Measurements from ENCODE around the gene XYLT2.

XYLT2 gene

GRCh38 chr17:50365649-50366393 is 19.9 kb downstream of the XYLT2 start:
- peaks cover 54% of the 10 kb centered on the region for H3K36me3 ChIP-seq (ENCODE audit: control insufficient read depth, insufficient read depth, low read length)
- no peaks in the 10 kb centered on the region for H3K9me3 ChIP-seq (ENCODE audit: control insufficient read depth, insufficient read depth, low read depth, low read length)
- no peak overlapping the region for H3K27ac ChIP-seq (ENCODE audit: low read depth, low read length)
- H3K4me3 ChIP-seq (ENCODE audit: low read depth, low read length) = no peak overlapping the region
- H3K9ac ChIP-seq (ENCODE audit: low read length) = no peak overlapping the region
- no peaks in the 10 kb centered on the region for H3K27me3 ChIP-seq (ENCODE audit: control insufficient read depth, insufficient read depth, low read length)
- peaks cover 33% of the 10 kb centered on the region for H3K4me1 ChIP-seq (ENCODE audit: control insufficient read depth, insufficient read depth, low read length)

- no peaks in the 10 kb centered on the region for H3K9me3 ChIP-seq (ENCODE audit: control insufficient read depth, insufficient read depth, low read depth, low read length)
- peaks cover 64% of the 10 kb centered on the region for H3K36me3 ChIP-seq (ENCODE audit: control insufficient read depth, insufficient read depth, low read length)
- H3K27me3 ChIP-seq (ENCODE audit: control insufficient read depth, insufficient read depth, low read length) = no peaks in the 10 kb centered on the region
These were observed 21.5 kb downstream of the XYLT2 start for GRCh38 chr17:50367401-50367800.

DNA sequence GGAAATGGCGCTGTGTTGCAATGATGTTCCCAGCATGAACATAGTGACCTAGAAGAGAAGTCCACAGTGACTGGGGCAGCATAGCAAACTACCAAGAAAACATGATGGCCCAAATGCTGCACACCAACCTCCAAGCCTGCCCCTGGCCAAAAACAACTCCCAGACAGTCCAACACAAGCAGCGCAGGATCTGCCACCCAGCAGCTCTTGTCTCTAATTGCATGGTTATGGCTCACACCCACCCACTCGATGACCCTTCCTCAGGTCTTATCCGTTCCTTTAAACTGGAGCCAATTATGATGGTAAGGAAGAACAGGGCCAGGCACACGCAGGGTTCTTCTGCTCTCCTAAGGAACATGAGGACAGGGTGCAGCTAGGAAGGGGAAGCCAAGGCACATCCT is 24.1 kb downstream of the XYLT2 start:
- Histone ChIP-seq H3K27me3 (ENCODE audit: control insufficient read depth, insufficient read depth, low read length) (no peaks in the 10 kb centered on the region), H3K4me3 (ENCODE audit: low read depth, low read length) (no peak overlapping the region), H3K9me3 (ENCODE audit: control insufficient read depth, insufficient read depth, low read depth, low read length) (no peaks in the 10 kb centered on the region), H3K36me3 (ENCODE audit: control insufficient read depth, insufficient read depth, low read length) (peaks cover 64% of the 10 kb centered on the region), H3K27ac (ENCODE audit: low read depth, low read length) (no peak overlapping the region), H3K9ac (ENCODE audit: low read length) (no peak overlapping the region), H3K4me1 (ENCODE audit: control insufficient read depth, insufficient read depth, low read length) (peaks cover 12% of the 10 kb centered on the region)

More at GRCh38 chr17:50367401-50367800, 21.5 kb downstream of the XYLT2 start:
- no peak overlapping the region for H3K9ac ChIP-seq (ENCODE audit: low read length)
- peaks cover 35% of the 10 kb centered on the region for H3K4me1 ChIP-seq (ENCODE audit: control insufficient read depth, insufficient read depth, low read length)
- H3K27ac ChIP-seq (ENCODE audit: low read depth, low read length) = no peak overlapping the region
- H3K4me3 ChIP-seq (ENCODE audit: low read depth, low read length) = no peak overlapping the region

DNA sequence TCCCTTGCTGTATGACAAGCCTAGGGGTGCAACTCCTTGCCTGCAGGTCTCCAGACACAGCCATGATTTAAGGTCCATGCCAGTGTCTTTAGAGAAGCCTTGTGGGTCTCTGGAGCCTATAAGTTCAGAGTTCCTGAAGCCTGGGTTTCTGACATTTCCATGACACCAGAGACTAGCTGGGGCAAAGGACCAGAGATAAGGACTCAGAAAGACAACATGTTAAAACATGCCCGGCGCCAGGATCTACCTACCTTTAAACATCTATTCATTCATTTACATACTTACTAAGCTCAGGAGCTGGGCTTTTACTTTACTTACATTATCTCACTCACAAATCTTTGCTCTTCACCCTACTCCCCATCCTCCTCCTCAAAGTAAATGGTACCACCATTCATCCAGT is 25.6 kb downstream of the XYLT2 start:
- Histone ChIP-seq H3K4me3 (ENCODE audit: low read depth, low read length) (peak overlapping the region; percentile 72), H3K4me1 (ENCODE audit: control insufficient read depth, insufficient read depth, low read length) (peaks cover 5% of the 10 kb centered on the region), H3K27ac (ENCODE audit: low read depth, low read length) (no peak overlapping the region), H3K27me3 (ENCODE audit: control insufficient read depth, insufficient read depth, low read length) (no peaks in the 10 kb centered on the region), H3K9me3 (ENCODE audit: control insufficient read depth, insufficient read depth, low read depth, low read length) (no peaks in the 10 kb centered on the region), H3K36me3 (ENCODE audit: control insufficient read depth, insufficient read depth, low read length) (peaks cover 68% of the 10 kb centered on the region), H3K9ac (ENCODE audit: low read length) (peak overlapping the region; percentile 34)

DNA sequence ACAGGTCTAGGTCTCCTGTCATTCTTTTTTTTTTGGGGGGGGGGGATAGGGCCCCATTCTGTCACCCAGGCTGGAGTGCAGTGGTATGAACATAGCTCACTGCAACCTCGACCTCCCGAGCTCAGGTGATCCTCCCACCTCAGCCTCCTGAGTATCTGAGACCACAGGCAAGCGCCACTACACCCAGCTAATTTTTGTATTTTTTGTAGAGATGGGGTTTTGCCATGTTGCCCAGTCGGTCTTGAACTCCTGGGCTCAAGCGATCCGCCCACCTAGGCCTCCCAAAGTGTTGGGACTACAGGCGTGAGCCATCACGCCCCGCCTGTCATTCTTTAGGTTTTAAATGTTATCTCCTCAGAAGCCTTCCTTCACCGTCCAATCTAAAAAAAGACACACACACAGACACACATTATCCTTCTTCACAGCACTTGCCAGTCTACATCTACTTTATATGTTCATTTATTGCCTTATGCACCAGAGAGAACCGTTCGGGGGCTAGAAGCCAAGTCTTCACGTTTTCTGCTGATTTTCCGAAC is 26.4 kb downstream of the XYLT2 start:
- H3K27me3 ChIP-seq (ENCODE audit: control insufficient read depth, insufficient read depth, low read length) = no peaks in the 10 kb centered on the region
- peak overlapping the region; percentile 39 for H3K27ac ChIP-seq (ENCODE audit: low read depth, low read length)
- H3K9ac ChIP-seq (ENCODE audit: low read length) = peak overlapping the region; percentile 85
- peak overlapping the region; percentile 72 for H3K4me3 ChIP-seq (ENCODE audit: low read depth, low read length)
- H3K4me1 ChIP-seq (ENCODE audit: control insufficient read depth, insufficient read depth, low read length) = peaks cover 5% of the 10 kb centered on the region
- peaks cover 60% of the 10 kb centered on the region for H3K36me3 ChIP-seq (ENCODE audit: control insufficient read depth, insufficient read depth, low read length)
- no peaks in the 10 kb centered on the region for H3K9me3 ChIP-seq (ENCODE audit: control insufficient read depth, insufficient read depth, low read depth, low read length)

- Histone ChIP-seq H3K36me3 (ENCODE audit: control insufficient read depth, insufficient read depth, low read length) (peaks cover 57% of the 10 kb centered on the region), H3K4me3 (ENCODE audit: low read depth, low read length) (peak within 1 kb of the TSS; percentile 72), H3K27me3 (ENCODE audit: control insufficient read depth, insufficient read depth, low read length) (no peaks in the 10 kb centered on the region), H3K27ac (ENCODE audit: low read depth, low read length) (peak within 1 kb of the TSS; percentile 39), H3K9me3 (ENCODE audit: control insufficient read depth, insufficient read depth, low read depth, low read length) (no peaks in the 10 kb centered on the region), H3K4me1 (ENCODE audit: control insufficient read depth, insufficient read depth, low read length) (peaks cover 5% of the 10 kb centered on the region), H3K9ac (ENCODE audit: low read length) (peak within 1 kb of the TSS; percentile 85)
These were observed 27.0 kb downstream of the XYLT2 start, which contains the start of the genes EME1 and MRPL27 for GRCh38 chr17:50372758-50373556. Gene EME1, plus strand, starts transcription at chr17:50373229. Its CDS starts 1,980 bp downstream, at chr17:50375209. Gene MRPL27, minus strand, starts transcription at chr17:50373184. Its CDS starts 14 bp downstream, at chr17:50373170.

DNA sequence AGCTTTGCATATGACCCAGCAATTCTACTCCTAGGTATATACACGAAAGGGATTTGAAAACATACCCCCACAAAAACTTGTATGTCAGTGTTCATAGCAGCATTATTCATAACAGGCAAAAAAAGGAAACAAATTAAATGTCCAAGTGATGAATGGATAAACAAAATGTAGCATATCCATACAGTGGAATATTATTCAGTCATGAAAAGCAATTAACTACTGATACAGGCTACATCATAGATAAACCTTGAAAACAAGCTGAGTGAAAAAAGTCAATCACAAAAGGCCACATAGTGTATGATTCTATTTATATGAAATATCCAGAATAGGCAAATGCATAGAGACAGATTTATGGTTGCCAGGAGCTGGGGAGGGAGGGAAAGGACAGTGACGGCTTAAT is 27.8 kb downstream of the XYLT2 start:
- Histone ChIP-seq H3K27me3 (ENCODE audit: control insufficient read depth, insufficient read depth, low read length) (no peaks in the 10 kb centered on the region), H3K9me3 (ENCODE audit: control insufficient read depth, insufficient read depth, low read depth, low read length) (no peaks in the 10 kb centered on the region), H3K4me3 (ENCODE audit: low read depth, low read length) (peak overlapping the region; percentile 72), H3K27ac (ENCODE audit: low read depth, low read length) (peak overlapping the region; percentile 39; the same call in 1 of the 2 replicates), H3K9ac (ENCODE audit: low read length) (peak overlapping the region; percentile 85), H3K36me3 (ENCODE audit: control insufficient read depth, insufficient read depth, low read length) (peaks cover 54% of the 10 kb centered on the region), H3K4me1 (ENCODE audit: control insufficient read depth, insufficient read depth, low read length) (peaks cover 5% of the 10 kb centered on the region)

GRCh38 chr17:50375858-50376538 is 30.1 kb downstream of the XYLT2 start:
- Histone ChIP-seq H3K4me1 (ENCODE audit: control insufficient read depth, insufficient read depth, low read length) (peaks cover 5% of the 10 kb centered on the region), H3K27ac (ENCODE audit: low read depth, low read length) (no peak overlapping the region), H3K9ac (ENCODE audit: low read length) (no peak overlapping the region), H3K9me3 (ENCODE audit: control insufficient read depth, insufficient read depth, low read depth, low read length) (no peaks in the 10 kb centered on the region), H3K36me3 (ENCODE audit: control insufficient read depth, insufficient read depth, low read length) (peaks cover 55% of the 10 kb centered on the region), H3K27me3 (ENCODE audit: control insufficient read depth, insufficient read depth, low read length) (no peaks in the 10 kb centered on the region), H3K4me3 (ENCODE audit: low read depth, low read length) (no peak overlapping the region)

DNA sequence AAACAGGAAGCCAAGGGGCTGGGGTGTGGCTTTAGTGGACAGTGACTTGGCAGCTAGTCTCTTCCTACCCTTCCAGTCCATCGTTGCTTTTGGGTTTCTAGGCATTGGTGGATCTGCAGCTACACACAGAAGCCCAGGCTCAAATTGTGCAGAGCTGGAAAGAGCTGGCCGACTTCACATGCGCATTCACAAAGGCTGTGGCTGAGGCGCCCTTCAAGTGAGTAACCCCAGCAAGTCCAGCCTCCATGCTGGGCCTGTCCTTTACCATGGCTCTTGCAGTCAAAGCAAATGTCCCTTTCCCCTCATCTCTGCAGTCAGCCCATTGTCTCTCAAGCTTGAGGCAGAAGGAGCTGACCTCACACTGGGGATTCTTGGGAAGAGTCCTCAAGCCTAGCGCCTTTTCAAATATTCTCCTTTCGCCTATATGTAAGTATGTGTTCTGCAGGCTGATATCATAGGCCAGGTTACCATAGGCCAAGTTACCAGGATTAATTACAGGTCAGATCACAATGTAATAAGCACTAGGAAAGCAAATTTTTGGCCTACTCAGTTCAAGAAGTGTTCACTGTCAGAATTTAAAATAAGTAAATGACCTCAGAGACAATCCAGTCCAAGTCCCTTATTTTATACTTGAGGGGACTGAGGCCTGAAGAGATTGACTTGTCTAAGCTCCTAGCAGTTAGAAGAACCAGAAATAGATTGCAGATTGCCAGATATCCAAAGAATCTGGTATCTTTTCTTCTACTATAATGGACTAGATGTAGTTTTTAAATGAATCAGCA is 33.6 kb downstream of the XYLT2 start:
- no peaks in the 10 kb centered on the region for H3K4me1 ChIP-seq (ENCODE audit: control insufficient read depth, insufficient read depth, low read length)
- no peaks in the 10 kb centered on the region for H3K27me3 ChIP-seq (ENCODE audit: control insufficient read depth, insufficient read depth, low read length)
- H3K27ac ChIP-seq (ENCODE audit: low read depth, low read length) = no peak overlapping the region
- no peak overlapping the region for H3K4me3 ChIP-seq (ENCODE audit: low read depth, low read length)
- peaks cover 80% of the 10 kb centered on the region for H3K36me3 ChIP-seq (ENCODE audit: control insufficient read depth, insufficient read depth, low read length)
- no peak overlapping the region for H3K9ac ChIP-seq (ENCODE audit: low read length)
- H3K9me3 ChIP-seq (ENCODE audit: control insufficient read depth, insufficient read depth, low read depth, low read length) = no peaks in the 10 kb centered on the region

Measured in HUES6 (cell line).